ENCODE results near the gene SCARB1.

SCARB1 gene

DNA sequence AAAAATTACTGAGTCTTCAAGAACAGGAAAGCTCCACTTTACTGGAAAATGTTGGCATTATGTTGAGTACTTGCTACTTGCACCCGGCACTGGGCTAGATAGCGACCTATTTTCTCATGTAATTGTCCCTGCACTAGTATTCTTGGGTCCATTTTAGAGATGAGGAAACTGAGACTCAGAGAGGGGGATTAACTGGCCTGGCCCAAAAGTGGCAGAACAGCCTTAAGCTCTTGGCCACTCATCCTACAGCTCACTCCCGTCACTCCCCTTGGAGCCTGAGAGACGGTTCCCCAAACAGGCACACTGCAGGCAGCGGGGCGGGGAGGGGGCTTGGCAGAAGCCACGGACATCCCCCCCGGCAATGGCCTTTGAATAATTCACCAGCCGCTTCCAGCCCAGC is 113.9 kb downstream of the SCARB1 start:
- no peak for DNase-seq (ENCODE audit: low read depth in 4 of 4, low spot score in 1 of 4)

DNA sequence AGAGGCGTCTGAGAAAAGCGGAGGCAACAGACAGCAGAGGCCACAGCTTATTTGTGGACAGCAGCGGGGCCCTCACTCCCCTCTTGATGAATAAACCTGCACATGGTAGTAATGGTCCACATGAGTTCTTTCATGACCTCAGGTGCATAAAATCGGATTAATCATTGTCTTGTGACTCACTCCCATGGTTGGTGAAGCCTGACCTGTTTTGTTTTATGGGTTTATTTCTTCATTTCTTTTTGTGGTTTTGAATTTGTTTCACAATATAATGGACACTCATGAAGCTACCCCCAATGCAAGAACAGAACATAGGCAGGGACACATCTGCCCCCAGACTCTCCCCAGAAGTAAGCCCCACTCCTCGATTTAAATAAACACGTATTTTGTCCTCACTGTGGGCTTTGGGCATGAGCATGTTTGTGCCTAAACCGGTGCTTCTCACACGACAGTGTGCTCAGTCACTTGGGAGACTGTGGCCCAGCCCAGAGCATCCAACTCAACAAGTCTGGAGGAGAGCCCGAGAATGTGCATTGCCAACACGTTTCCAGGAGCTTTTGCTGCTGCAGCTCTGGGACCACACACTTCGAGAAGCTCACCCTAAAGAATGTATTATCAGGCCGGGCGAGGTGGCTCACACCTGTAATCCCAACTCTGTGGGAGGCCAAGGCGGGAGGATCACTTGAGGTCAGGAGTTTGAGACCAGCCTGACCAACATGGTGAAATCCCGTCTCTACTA is 116.1 kb downstream of the SCARB1 start:
- DNase-seq (ENCODE audit: low read depth in 4 of 4, low spot score in 1 of 4): no peak

GRCh38 chr12:124746649-124747425 is 116.8 kb downstream of the SCARB1 start:
- DNase-seq (ENCODE audit: low read depth in 4 of 4, low spot score in 1 of 4): no peak

DNA sequence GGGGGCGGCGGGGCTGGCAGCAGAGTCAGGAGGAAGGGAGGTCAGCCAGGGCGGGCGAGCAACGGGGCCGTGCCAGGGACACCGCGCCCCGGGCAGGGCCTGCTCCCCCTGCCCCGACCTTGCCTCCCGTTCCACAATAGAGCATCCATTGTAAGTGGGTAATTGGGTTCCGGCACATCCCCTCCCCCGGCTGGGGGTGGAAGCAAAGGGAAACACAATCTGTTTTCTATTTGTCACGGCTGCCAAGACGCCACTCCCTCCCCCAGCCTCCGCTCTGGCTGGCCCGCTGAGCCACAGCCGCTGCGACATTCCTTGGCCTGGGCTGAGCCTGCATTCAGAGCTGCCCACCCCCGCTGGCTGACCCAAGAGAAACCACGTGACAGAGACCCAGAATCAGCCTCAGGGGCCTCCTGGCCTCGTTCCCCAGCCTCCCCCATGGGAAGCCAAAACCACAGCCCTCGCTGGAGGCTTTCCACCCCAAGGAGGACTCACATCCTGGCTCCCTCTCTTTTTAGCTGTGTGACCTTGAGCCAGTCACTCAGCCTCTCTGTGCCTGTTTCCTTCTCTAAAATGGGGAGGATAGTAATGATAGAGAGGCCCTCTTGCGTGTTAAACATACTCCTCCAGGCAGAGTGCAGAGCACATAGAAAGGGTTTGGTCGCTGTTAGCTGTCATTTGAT is 117.6 kb downstream of the SCARB1 start:
- no peak for DNase-seq (ENCODE audit: low read depth in 4 of 4, low spot score in 1 of 4)

- DNase-seq (ENCODE audit: low read depth in 4 of 4, low spot score in 1 of 4): no peak
Measured at GRCh38 chr12:124745465-124745890, 118.2 kb downstream of the SCARB1 start.

- no peak for DNase-seq (ENCODE audit: low read depth in 4 of 4, low spot score in 1 of 4)
Measured at GRCh38 chr12:124744659-124745464, 118.8 kb downstream of the SCARB1 start.

DNA sequence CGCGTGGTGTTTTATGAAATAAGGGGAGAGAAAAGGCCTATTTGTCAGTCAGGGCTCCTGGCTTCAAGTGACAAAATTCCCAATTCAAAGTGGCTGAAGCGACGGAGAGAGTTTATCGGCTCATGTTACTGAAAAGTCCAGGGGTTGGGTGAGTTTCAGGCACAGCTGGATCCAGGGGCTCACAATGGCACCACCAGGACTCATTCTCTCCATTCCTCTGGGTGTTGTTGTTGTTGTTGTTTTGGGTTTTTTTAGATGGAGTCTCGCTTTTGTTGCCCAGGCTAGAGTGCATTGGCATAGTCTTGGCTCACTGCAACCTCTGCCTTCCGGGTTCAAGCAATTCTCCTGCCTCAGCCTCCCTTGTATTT is 119.4 kb downstream of the SCARB1 start:
- no peak for DNase-seq (ENCODE audit: low read depth in 4 of 4, low spot score in 1 of 4)

DNA sequence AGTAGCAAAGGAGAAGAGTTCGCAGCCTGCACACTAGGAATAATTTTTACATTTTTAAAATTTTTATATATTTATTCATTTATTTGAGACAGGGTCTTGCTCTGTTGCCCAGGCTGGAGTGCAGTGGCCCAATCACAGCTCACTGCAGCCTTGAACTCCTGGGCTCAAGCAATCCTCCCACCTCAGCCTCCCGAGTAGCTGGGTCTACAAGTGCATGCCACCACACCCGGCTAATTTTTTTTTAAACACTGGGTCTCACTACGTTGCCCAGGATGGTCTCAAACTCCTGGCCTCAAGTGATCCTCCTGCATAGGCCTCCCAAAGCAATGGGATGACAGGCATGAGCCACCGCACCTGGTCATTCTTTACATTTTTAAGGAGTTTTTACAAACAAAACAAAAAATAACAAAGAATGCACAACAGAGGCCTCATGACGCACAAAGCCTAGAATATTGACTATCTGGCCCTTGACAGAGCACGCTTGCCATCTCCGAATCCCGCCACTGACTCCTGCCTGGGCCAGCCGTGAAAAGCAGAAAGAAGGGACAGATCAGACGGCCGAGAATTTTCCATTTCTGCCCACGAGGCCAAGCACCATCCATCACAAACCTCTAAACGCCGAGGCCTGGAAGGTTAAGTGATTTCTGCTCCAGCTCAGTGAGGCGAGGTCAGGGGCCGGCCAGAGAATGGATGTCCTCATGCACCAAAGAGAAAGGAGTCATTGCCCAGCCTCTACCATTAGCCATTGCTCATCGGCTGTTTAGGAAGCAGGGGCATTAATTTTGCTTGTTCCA is 120.0 kb downstream of the SCARB1 start:
- DNase-seq (ENCODE audit: low read depth in 4 of 4, low spot score in 1 of 4): no peak

- DNase-seq (ENCODE audit: low read depth in 4 of 4, low spot score in 1 of 4): no peak
Measured at GRCh38 chr12:124742678-124743077, 121.0 kb downstream of the SCARB1 start.

- no peak for DNase-seq (ENCODE audit: low read depth in 4 of 4, low spot score in 1 of 4)
Measured at GRCh38 chr12:124742111-124742510, 121.6 kb downstream of the SCARB1 start.

- no peak for DNase-seq (ENCODE audit: low read depth in 4 of 4, low spot score in 1 of 4)
Measured at GRCh38 chr12:124741211-124741610, 122.5 kb downstream of the SCARB1 start.

DNA sequence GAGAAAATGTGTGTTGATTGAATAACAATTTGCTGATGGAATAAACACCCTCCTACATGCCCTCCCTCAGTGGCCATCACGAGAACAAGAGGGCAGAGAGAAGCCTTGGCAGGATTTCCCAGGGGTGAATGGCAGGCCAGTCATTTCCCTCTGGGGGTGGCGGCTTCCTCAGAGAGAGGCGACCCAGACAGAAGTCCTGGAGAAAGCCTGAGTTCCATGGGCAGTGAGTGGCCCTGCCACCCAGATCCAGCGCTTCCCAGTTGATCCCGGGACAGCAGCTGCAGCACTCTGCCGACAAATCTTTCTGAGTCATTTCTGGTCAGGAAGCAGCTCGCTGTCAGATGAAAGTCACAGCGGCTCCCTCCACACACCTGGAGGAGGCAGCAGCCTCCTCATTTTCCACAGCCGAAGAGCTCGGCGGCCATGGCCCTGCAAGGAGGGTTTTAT is 123.0 kb downstream of the SCARB1 start:
- no peak for DNase-seq (ENCODE audit: low read depth in 4 of 4, low spot score in 1 of 4)

DNA sequence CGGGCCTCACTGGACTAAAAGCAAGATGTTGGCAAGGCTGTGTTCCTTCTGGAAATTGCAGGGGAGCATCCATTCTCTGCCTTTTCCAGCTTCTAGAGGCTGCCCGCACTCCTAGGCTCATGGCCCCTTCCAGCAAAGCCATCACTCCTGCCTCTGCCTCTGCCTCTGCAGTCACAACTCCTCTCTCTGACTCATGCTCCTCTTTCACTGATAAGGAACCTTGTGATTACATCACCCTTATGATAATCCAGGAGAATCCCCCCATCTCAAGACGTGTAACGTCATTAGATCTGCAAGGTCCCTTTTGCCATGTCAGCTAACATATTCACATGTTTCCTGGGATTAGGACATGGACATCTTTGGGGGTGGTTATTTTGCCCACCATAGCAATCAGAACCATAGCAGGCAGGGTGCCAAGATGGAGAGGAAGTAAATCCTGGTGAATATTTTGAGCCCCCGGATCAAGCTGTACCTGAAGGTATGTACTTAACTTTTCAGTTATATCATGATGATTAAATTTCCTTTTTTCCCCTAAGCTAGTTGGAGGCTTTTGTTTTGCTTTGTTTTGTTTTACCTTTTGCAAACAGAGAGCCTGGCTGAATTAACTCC is 123.6 kb downstream of the SCARB1 start:
- no peak for DNase-seq (ENCODE audit: low read depth in 4 of 4, low spot score in 1 of 4)

- no peak for DNase-seq (ENCODE audit: low read depth in 4 of 4, low spot score in 1 of 4)
Measured at GRCh38 chr12:124738636-124739467, 124.8 kb downstream of the SCARB1 start.

- DNase-seq (ENCODE audit: low read depth in 4 of 4, low spot score in 1 of 4): no peak
Measured at GRCh38 chr12:124737772-124738635, 125.7 kb downstream of the SCARB1 start.

DNA sequence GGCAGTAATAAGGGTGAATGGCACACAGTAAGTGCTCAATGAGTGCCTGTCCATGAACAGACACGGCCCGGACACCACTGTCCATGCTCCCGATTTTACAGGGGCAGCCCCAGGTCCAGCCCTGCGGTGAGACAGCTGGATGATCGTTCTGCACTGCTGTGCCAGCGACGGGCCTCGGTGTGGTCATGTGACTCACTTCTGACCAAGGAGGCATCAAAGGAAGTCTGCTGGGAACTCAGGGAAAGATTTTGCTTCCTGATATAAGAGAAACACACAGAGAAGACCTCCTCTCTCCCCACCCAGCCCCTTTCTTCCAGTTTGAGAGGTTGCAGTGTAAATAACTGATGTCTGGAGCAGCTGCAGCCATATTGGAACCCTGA is 126.6 kb downstream of the SCARB1 start:
- DNase-seq (ENCODE audit: low read depth in 4 of 4, low spot score in 1 of 4): no peak

GRCh38 chr12:124736115-124737039 is 127.3 kb downstream of the SCARB1 start:
- DNase-seq (ENCODE audit: low read depth in 4 of 4, low spot score in 1 of 4): no peak

Measured in stimulated activated CD4-positive, alpha-beta T cell treated with anti-CD3 and anti-CD28 coated beads, Interleukin-1b, Interleukin-23, amount 100 ng/mL, for 24 hours (primary cell).